ENCODE results near the gene JAGN1.

- TF ChIP-seq, protein P1, sequence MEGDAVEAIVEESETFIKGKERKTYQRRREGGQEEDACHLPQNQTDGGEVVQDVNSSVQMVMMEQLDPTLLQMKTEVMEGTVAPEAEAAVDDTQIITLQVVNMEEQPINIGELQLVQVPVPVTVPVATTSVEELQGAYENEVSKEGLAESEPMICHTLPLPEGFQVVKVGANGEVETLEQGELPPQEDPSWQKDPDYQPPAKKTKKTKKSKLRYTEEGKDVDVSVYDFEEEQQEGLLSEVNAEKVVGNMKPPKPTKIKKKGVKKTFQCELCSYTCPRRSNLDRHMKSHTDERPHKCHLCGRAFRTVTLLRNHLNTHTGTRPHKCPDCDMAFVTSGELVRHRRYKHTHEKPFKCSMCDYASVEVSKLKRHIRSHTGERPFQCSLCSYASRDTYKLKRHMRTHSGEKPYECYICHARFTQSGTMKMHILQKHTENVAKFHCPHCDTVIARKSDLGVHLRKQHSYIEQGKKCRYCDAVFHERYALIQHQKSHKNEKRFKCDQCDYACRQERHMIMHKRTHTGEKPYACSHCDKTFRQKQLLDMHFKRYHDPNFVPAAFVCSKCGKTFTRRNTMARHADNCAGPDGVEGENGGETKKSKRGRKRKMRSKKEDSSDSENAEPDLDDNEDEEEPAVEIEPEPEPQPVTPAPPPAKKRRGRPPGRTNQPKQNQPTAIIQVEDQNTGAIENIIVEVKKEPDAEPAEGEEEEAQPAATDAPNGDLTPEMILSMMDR (optimal IDR thresholded peaks at IDR 0.05 in 1 of 3, IDR thresholded peaks at IDR 0.05 in 1 of 3, conservative IDR thresholded peaks at IDR 0.05 in 1 of 3; ENCODE audit: extremely low read depth in 1 of 3, insufficient read depth in 2 of 3, low read length in 3 of 3): no peak
- TF ChIP-seq EZH2 (IDR thresholded peaks at IDR 0.05; ENCODE audit: low read length): no peak
Observed at GRCh38 chr3:9890249-9891071, at the start of gene JAGN1.

Measured in keratinocyte (primary cell).